Measurements from ENCODE around the gene PEX5L.

The PEX5L gene

GRCh38 chr3:179953993-179954870 is 82.5 kb downstream of the PEX5L start:
- no peak for DNase-seq

GRCh38 chr3:179950840-179951239 is 85.9 kb downstream of the PEX5L start:
- DNase-seq: no peak

- no peak for DNase-seq
Measured at GRCh38 chr3:179949869-179950268, 86.9 kb downstream of the PEX5L start.

- no peak for DNase-seq
Measured at GRCh38 chr3:179949412-179949811, 87.3 kb downstream of the PEX5L start.

GRCh38 chr3:179948740-179949139 is 88.0 kb downstream of the PEX5L start:
- DNase-seq: no peak

GRCh38 chr3:179945569-179945968 is 91.2 kb downstream of the PEX5L start:
- no peak for DNase-seq

- no peak for DNase-seq
Measured at GRCh38 chr3:179943117-179943880, 93.4 kb downstream of the PEX5L start.

GRCh38 chr3:179942553-179943075 is 94.1 kb downstream of the PEX5L start:
- DNase-seq: no peak

GRCh38 chr3:179935710-179936109 is 101.0 kb downstream of the PEX5L start:
- peak; percentile 26 for DNase-seq

- DNase-seq: no peak
Measured at GRCh38 chr3:179933914-179934313, 102.8 kb downstream of the PEX5L start.

- no peak for DNase-seq
Measured at GRCh38 chr3:179933080-179933479, 103.7 kb downstream of the PEX5L start.

GRCh38 chr3:179932674-179933073 is 104.1 kb downstream of the PEX5L start:
- DNase-seq: no peak

GRCh38 chr3:179929091-179929529 is 107.6 kb downstream of the PEX5L start:
- DNase-seq: peak; percentile 34

GRCh38 chr3:179927191-179927590 is 109.5 kb downstream of the PEX5L start:
- DNase-seq: no peak

GRCh38 chr3:179921951-179922350 is 114.8 kb downstream of the PEX5L start:
- DNase-seq: no peak

- DNase-seq: no peak
Measured at GRCh38 chr3:179921500-179921899, 115.2 kb downstream of the PEX5L start.

- no peak for DNase-seq
Measured at GRCh38 chr3:179907784-179908482, 128.8 kb downstream of the PEX5L start.

GRCh38 chr3:179902061-179902460 is 134.7 kb downstream of the PEX5L start:
- no peak for DNase-seq

GRCh38 chr3:179898024-179898423 is 138.7 kb downstream of the PEX5L start:
- DNase-seq: peak; percentile 69

GRCh38 chr3:179897231-179897630 is 139.5 kb downstream of the PEX5L start:
- DNase-seq: no peak

- DNase-seq: no peak
Measured at GRCh38 chr3:179896507-179896906, 140.2 kb downstream of the PEX5L start.

- no peak for DNase-seq
Measured at GRCh38 chr3:179895330-179895729, 141.4 kb downstream of the PEX5L start.

- DNase-seq: no peak
Measured at GRCh38 chr3:179887295-179887943, 149.3 kb downstream of the PEX5L start.

All from MV-4-11 (cell line).